ENCODE measurements around the gene PSMA5.

DNA sequence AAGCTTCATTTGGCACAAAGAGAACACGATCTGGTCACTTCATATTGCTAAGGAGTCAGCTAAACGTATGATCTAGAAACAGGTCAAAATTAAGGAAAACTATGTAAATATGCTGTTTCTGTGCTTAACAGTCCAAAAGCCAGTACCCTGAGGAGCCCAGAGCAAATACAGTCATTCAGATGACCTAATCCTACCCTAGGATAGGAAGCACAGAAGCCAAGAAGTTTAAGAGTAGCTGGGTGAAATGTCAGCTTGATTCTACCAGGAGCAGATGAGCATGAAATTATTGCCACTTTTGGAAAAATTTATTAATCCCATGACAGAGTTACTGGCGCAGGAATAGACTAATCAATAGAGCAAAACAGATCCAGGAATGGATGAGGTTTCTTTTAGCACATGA lies 46.8 kb downstream of the PSMA5 start:
- TF ChIP-seq POLR2A (IDR thresholded peaks at IDR 0.05; ENCODE audit: low read depth, low read length) (no peak), CBX5 (IDR thresholded peaks at IDR 0.05; ENCODE audit: low read depth) (no peak), RCOR1 (conservative IDR thresholded peaks at IDR 0.05; ENCODE audit: low read depth, low read length) (no peak), DPF2 (IDR thresholded peaks at IDR 0.05) (no peak), LARP7 (IDR thresholded peaks at IDR 0.05) (no peak), CTCF (IDR thresholded peaks at IDR 0.05 in 2 of 3, conservative IDR thresholded peaks at IDR 0.05 in 1 of 3; ENCODE audit: control insufficient read depth in 2 of 3, extremely low read depth in 1 of 3, insufficient read depth in 1 of 3, low read depth in 3 of 3, low read length in 3 of 3) (no peak), ZNF274 (IDR thresholded peaks at IDR 0.05; ENCODE audit: insufficient read depth, insufficient read length) (no peak), RFX5 (IDR thresholded peaks at IDR 0.05; ENCODE audit: low read depth, low read length) (no peak), NBN (IDR thresholded peaks at IDR 0.05) (no peak), E4F1 (IDR thresholded peaks at IDR 0.05; ENCODE audit: borderline replicate concordance, partially characterized antibody) (no peak)
- TF ChIP-seq, protein P1, sequence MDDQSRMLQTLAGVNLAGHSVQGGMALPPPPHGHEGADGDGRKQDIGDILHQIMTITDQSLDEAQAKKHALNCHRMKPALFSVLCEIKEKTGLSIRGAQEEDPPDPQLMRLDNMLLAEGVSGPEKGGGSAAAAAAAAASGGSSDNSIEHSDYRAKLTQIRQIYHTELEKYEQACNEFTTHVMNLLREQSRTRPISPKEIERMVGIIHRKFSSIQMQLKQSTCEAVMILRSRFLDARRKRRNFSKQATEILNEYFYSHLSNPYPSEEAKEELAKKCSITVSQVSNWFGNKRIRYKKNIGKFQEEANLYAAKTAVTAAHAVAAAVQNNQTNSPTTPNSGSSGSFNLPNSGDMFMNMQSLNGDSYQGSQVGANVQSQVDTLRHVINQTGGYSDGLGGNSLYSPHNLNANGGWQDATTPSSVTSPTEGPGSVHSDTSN (IDR thresholded peaks at IDR 0.05; ENCODE audit: insufficient replicate concordance, low read depth, low read length): no peak
